ENCODE measurements around the gene SCRN3. TPM values are rescaled to one million over a fixed set of nuclear protein-coding genes. Genes with fewer than 3 reads are reported as not detected.
A peak's percentile ranks its signal among the peaks of the same experiment; 100 is the strongest.

Gene SCRN3
- total RNA-seq (2022) (23.6 and 26.4 TPM in 2 replicates), Bru-seq, nascent RNA (percentile 77 among the genes with signal in this experiment), BruChase-seq, experiment 1, labeled RNA remaining after a 2-hour chase (percentile 77 among the genes with signal in this experiment), BruChase-seq, experiment 2, labeled RNA remaining after a 6-hour chase (percentile 78 among the genes with signal in this experiment)
- long read RNA-seq, transcript SCRN3-214 (4 exons, 943 nt), result major isoform, 8 of 33 reads
- long read RNA-seq, partial matches to known transcripts, result 2 of 33 reads
- long read RNA-seq, other reads (novel, unspliced or antisense), result 17 of 33 reads

GRCh38 chr2:174395284-174395968 lies at the start of gene SCRN3:
SCRN3 (plus strand) TSS chr2:174395730; CDS start chr2:174398284, 2,554 bp downstream.
- POLR2A ChIA-PET, result interaction anchor here (0.7 to 1.4 kb wide), 4 partner anchors 15 to 151 kb away, joined by 3 to 8 read pairs (median 3); partner anchors contain the start of gene OLA1
- intact Hi-C loops (cut with micrococcal nuclease; ENCODE audit: unreplicated experiment), result loop anchor here (2.0 kb wide), 1 partner anchor 33 kb away; no protein-coding TSS in a partner anchor
- CTCF ChIA-PET, result interaction anchor here (0.5 to 1.6 kb wide), 5 partner anchors 16 to 354 kb away, joined by 3 to 10 read pairs (median 4); no protein-coding TSS in a partner anchor

GRCh38 chr2:174350018-174350417 lies 45.5 kb upstream of the SCRN3 start:
- Mint-ChIP-seq H3K4me3 (ENCODE audit: unreplicated experiment) (no peak overlapping the region), H3K9me3 (ENCODE audit: unreplicated experiment) (no peaks in the 10 kb centered on the region), H3K36me3 (ENCODE audit: insufficient read depth, unreplicated experiment) (peaks cover 11% of the 10 kb centered on the region), H3K27ac (ENCODE audit: unreplicated experiment) (no peak overlapping the region), H3K27me3 (ENCODE audit: insufficient read depth, unreplicated experiment) (no peaks in the 10 kb centered on the region), H3K4me1 (ENCODE audit: low read depth, unreplicated experiment) (no peaks in the 10 kb centered on the region)
- no peak for DNase-seq
- H3K4me1 ChIP-seq, result no peaks in the 10 kb centered on the region
- no peaks in the 10 kb centered on the region for H3K27me3 ChIP-seq (replicated peaks; ENCODE audit: control insufficient read depth, insufficient read depth, low read length)
- no peaks in the 10 kb centered on the region for H3K9me3 ChIP-seq
- ChIA-PET CTCF (interaction anchor here (0.6 to 1.9 kb wide), 6 partner anchors 9 to 1756 kb away, joined by 3 to 8 read pairs (median 4); no protein-coding TSS in a partner anchor), POLR2A (interaction anchor here (1.5 kb wide), 1 partner anchor 197 kb away, joined by 3 read pairs; no protein-coding TSS in a partner anchor)
- no peaks in the 10 kb centered on the region for H3K36me3 ChIP-seq (ENCODE audit: control insufficient read depth, insufficient read depth, low read length)
- peak; percentile 55 to 67 for TF ChIP-seq CTCF (IDR thresholded peaks at IDR 0.05; ENCODE audit: insufficient read depth in 1 of 2, low read depth in 1 of 2, low read length in 1 of 2, severe bottlenecking in 1 of 2, unreplicated experiment in 1 of 2)
- no peak overlapping the region for H3K4me3 ChIP-seq (ENCODE audit: low read depth, low read length)
- intact Hi-C loops (cut with micrococcal nuclease; ENCODE audit: unreplicated experiment), result no loop called here
- no TSS peak for BruUV-seq (replicated peaks)

More at GRCh38 chr2:174395284-174395968, at the start of gene SCRN3:
- H3K4me1 Mint-ChIP-seq (ENCODE audit: low read depth, unreplicated experiment), result no peaks in the 10 kb centered on the region
- peak; percentile 97 to 98 for DNase-seq
- H3K4me3 Mint-ChIP-seq (ENCODE audit: unreplicated experiment), result peak within 1 kb of the TSS; percentile 96
- H3K36me3 ChIP-seq (ENCODE audit: control insufficient read depth, insufficient read depth, low read length), result no peaks in the 10 kb centered on the region
- TF ChIP-seq CTCF (IDR thresholded peaks at IDR 0.05; ENCODE audit: insufficient read depth in 1 of 2, low read depth in 1 of 2, low read length in 1 of 2, severe bottlenecking in 1 of 2, unreplicated experiment in 1 of 2), result no peak
- no peaks in the 10 kb centered on the region for H3K9me3 Mint-ChIP-seq (ENCODE audit: unreplicated experiment)
- H3K4me3 ChIP-seq (ENCODE audit: low read depth, low read length), result peak within 1 kb of the TSS; percentile 58
- H3K36me3 Mint-ChIP-seq (ENCODE audit: insufficient read depth, unreplicated experiment), result peaks cover 10% of the 10 kb centered on the region
- H3K27me3 ChIP-seq (replicated peaks; ENCODE audit: control insufficient read depth, insufficient read depth, low read length), result no peaks in the 10 kb centered on the region
- H3K9me3 ChIP-seq, result no peaks in the 10 kb centered on the region
- H3K4me1 ChIP-seq, result no peaks in the 10 kb centered on the region
- BruUV-seq (replicated peaks), result TSS peak; percentile 57
- H3K27me3 Mint-ChIP-seq (ENCODE audit: insufficient read depth, unreplicated experiment), result no peaks in the 10 kb centered on the region
- peak within 1 kb of the TSS; percentile 97 for H3K27ac Mint-ChIP-seq (ENCODE audit: unreplicated experiment)

GRCh38 chr2:174350593-174351181 lies 44.8 kb upstream of the SCRN3 start:
- TF ChIP-seq CTCF (IDR thresholded peaks at IDR 0.05; ENCODE audit: insufficient read depth in 1 of 2, low read depth in 1 of 2, low read length in 1 of 2, severe bottlenecking in 1 of 2, unreplicated experiment in 1 of 2), result no peak
- H3K4me3 Mint-ChIP-seq (ENCODE audit: unreplicated experiment), result no peak overlapping the region
- H3K27me3 ChIP-seq (replicated peaks; ENCODE audit: control insufficient read depth, insufficient read depth, low read length), result no peaks in the 10 kb centered on the region
- H3K27ac Mint-ChIP-seq (ENCODE audit: unreplicated experiment), result no peak overlapping the region
- no TSS peak for BruUV-seq (replicated peaks)
- H3K4me1 Mint-ChIP-seq (ENCODE audit: low read depth, unreplicated experiment), result no peaks in the 10 kb centered on the region
- no peaks in the 10 kb centered on the region for H3K9me3 ChIP-seq
- H3K9me3 Mint-ChIP-seq (ENCODE audit: unreplicated experiment), result no peaks in the 10 kb centered on the region
- no peaks in the 10 kb centered on the region for H3K36me3 ChIP-seq (ENCODE audit: control insufficient read depth, insufficient read depth, low read length)
- CTCF ChIA-PET, result interaction anchor here (0.6 to 1.9 kb wide), 5 partner anchors 9 to 197 kb away, joined by 3 to 8 read pairs (median 5); no protein-coding TSS in a partner anchor
- H3K4me1 ChIP-seq, result no peaks in the 10 kb centered on the region
- POLR2A ChIA-PET, result interaction anchor here (1.5 kb wide), 1 partner anchor 196 kb away, joined by 3 read pairs; no protein-coding TSS in a partner anchor
- DNase-seq, result no peak
- intact Hi-C loops (cut with micrococcal nuclease; ENCODE audit: unreplicated experiment), result no loop called here
- peaks cover 11% of the 10 kb centered on the region for H3K36me3 Mint-ChIP-seq (ENCODE audit: insufficient read depth, unreplicated experiment)
- H3K4me3 ChIP-seq (ENCODE audit: low read depth, low read length), result no peak overlapping the region
- H3K27me3 Mint-ChIP-seq (ENCODE audit: insufficient read depth, unreplicated experiment), result no peaks in the 10 kb centered on the region
